Measurements from ENCODE around the gene GRAMD1B. TPM values are rescaled to one million over a fixed set of nuclear protein-coding genes. Genes with fewer than 3 reads are reported as not detected.

GRAMD1B gene
- polyA plus RNA-seq, 2 of the 4 experiments (the other 2 are of a cell fraction): 55.5 to 108 TPM

- no peaks in the 10 kb centered on the region for H3K9me3 ChIP-seq
- ATAC-seq: no peak
- FAIRE-seq: no peak
- TF ChIP-seq EP300 (IDR thresholded peaks at IDR 0.05): no peak
- WGBS (ENCODE audit: missing lambda C conversion rate): 73% methylated on average over 12 of the region's 12 CpGs
- ChIA-PET POLR2A (no interaction called here), CTCF (interaction anchor here (0.7 to 7.9 kb wide), 32 partner anchors 8 to 376 kb away, joined by 3 to 147 read pairs (median 4); no protein-coding TSS in a partner anchor)
- peak overlapping the region in 1 of 2 experiments; percentile 96; a peak in 2 of 6 replicates for H3K27ac ChIP-seq
- no peak for DNase-seq (ENCODE audit: low read depth in 1 of 2, low spot score in 1 of 2)
- no peak overlapping the region for H3K4me3 ChIP-seq
- no peak overlapping the region for H3K4me2 ChIP-seq
- H3K4me1 ChIP-seq: peaks cover 73% of the 10 kb centered on the region
Measured at GRCh38 chr11:123479048-123479837, 49.2 kb downstream of the GRAMD1B start.

- ATAC-seq (no peak), FAIRE-seq (no peak), DNase-seq (ENCODE audit: low read depth in 1 of 2, low spot score in 1 of 2) (no peak)
- peak overlapping the region in 1 of 2 experiments; percentile 4; a peak in 1 of 6 replicates for H3K27ac ChIP-seq
- peaks cover 62% of the 10 kb centered on the region for H3K4me1 ChIP-seq
- TF ChIP-seq NFE2L2 (conservative IDR thresholded peaks at IDR 0.05; ENCODE audit: low read length): no peak
- TF ChIP-seq RNF2 (IDR thresholded peaks at IDR 0.05; ENCODE audit: borderline replicate concordance, low read depth): no peak
- TF ChIP-seq MAX (IDR thresholded peaks at IDR 0.05): no peak
- TF ChIP-seq CBX8 (IDR thresholded peaks at IDR 0.05): no peak
- no peak for TF ChIP-seq POLR2A (IDR thresholded peaks at IDR 0.05; ENCODE audit: low read length)
- no peak for TF ChIP-seq JUNB (IDR thresholded peaks at IDR 0.05)
- TF ChIP-seq TP53 (CRISPR knock-in tag; IDR thresholded peaks at IDR 0.05): no peak
- POLR2A ChIA-PET: no interaction called here
- 84% methylated on average over 4 of the region's 4 CpGs for WGBS (ENCODE audit: missing lambda C conversion rate)
- no peaks in the 10 kb centered on the region for H3K9me3 ChIP-seq
- H3K4me2 ChIP-seq: no peak overlapping the region
- no peak overlapping the region for H3K4me3 ChIP-seq
- CTCF ChIA-PET: interaction anchor here (0.7 to 7.9 kb wide), 7 partner anchors 12 to 181 kb away, joined by 3 to 147 read pairs (median 15); no protein-coding TSS in a partner anchor
Measured at GRCh38 chr11:123480290-123480815, 50.3 kb downstream of the GRAMD1B start.

- Histone ChIP-seq H3K4me1 (peaks cover 57% of the 10 kb centered on the region), H3K27ac (no peak overlapping the region), H3K4me3 (no peak overlapping the region), H3K9me3 (no peaks in the 10 kb centered on the region), H3K4me2 (no peak overlapping the region)
- ChIA-PET CTCF (interaction anchor here (0.7 to 4.1 kb wide), 2 partner anchors 14 to 74 kb away, joined by 3 to 24 read pairs; no protein-coding TSS in a partner anchor), POLR2A (no interaction called here)
- no peak for ATAC-seq
- no peak for FAIRE-seq
- DNase-seq (ENCODE audit: low read depth in 1 of 2, low spot score in 1 of 2): no peak
- TF ChIP-seq MAZ (IDR thresholded peaks at IDR 0.05; ENCODE audit: borderline replicate concordance, low read depth, low read length) (no peak), CHD2 (IDR thresholded peaks at IDR 0.05; ENCODE audit: low read length, partially characterized antibody) (no peak), HES2 (IDR thresholded peaks at IDR 0.05) (no peak), JUNB (IDR thresholded peaks at IDR 0.05) (no peak), FOSL2 (IDR thresholded peaks at IDR 0.05) (no peak), FOSL2 (CRISPR knock-in tag; IDR thresholded peaks at IDR 0.05) (no peak), ZC3H11A (IDR thresholded peaks at IDR 0.05) (no peak), FOSB (CRISPR knock-in tag; IDR thresholded peaks at IDR 0.05) (no peak), NFE2L2 (conservative IDR thresholded peaks at IDR 0.05; ENCODE audit: low read length) (no peak), CTCF (IDR thresholded peaks at IDR 0.05) (no peak), BHLHE40 (IDR thresholded peaks at IDR 0.05; ENCODE audit: low read depth, low read length) (no peak), SMC3 (IDR thresholded peaks at IDR 0.05) (no peak), NPAS2 (CRISPR knock-in tag; IDR thresholded peaks at IDR 0.05; ENCODE audit: borderline replicate concordance) (no peak), ZSCAN20 (CRISPR knock-in tag; IDR thresholded peaks at IDR 0.05) (no peak)
- 94% methylated on average over 11 of the region's 11 CpGs for WGBS (ENCODE audit: missing lambda C conversion rate)
Measured at GRCh38 chr11:123480882-123481281, 50.8 kb downstream of the GRAMD1B start.
